ENCODE data around the gene KRTAP10-1. TPM values are rescaled to one million over a fixed set of nuclear protein-coding genes. Genes with fewer than 3 reads are reported as not detected.

The KRTAP10-1 gene
- total RNA-seq, 1 experiment from 2014 or later: not detected

GRCh38 chr21:44512496-44513388 is 27.3 kb downstream of the KRTAP10-1 start:
- Mint-ChIP-seq H3K27me3 (ENCODE audit: insufficient read depth, unreplicated experiment) (no peaks in the 10 kb centered on the region), H3K9me3 (ENCODE audit: unreplicated experiment) (peaks cover 8% of the 10 kb centered on the region), H3K4me1 (ENCODE audit: low read depth, unreplicated experiment) (peaks cover 7% of the 10 kb centered on the region), H3K27ac (ENCODE audit: unreplicated experiment) (no peak overlapping the region), H3K36me3 (ENCODE audit: insufficient read depth, unreplicated experiment) (no peaks in the 10 kb centered on the region), H3K4me3 (ENCODE audit: unreplicated experiment) (no peak overlapping the region)
- TF ChIP-seq, protein P1, sequence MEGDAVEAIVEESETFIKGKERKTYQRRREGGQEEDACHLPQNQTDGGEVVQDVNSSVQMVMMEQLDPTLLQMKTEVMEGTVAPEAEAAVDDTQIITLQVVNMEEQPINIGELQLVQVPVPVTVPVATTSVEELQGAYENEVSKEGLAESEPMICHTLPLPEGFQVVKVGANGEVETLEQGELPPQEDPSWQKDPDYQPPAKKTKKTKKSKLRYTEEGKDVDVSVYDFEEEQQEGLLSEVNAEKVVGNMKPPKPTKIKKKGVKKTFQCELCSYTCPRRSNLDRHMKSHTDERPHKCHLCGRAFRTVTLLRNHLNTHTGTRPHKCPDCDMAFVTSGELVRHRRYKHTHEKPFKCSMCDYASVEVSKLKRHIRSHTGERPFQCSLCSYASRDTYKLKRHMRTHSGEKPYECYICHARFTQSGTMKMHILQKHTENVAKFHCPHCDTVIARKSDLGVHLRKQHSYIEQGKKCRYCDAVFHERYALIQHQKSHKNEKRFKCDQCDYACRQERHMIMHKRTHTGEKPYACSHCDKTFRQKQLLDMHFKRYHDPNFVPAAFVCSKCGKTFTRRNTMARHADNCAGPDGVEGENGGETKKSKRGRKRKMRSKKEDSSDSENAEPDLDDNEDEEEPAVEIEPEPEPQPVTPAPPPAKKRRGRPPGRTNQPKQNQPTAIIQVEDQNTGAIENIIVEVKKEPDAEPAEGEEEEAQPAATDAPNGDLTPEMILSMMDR (IDR thresholded peaks at IDR 0.05; ENCODE audit: insufficient read depth in 1 of 2, low read depth in 1 of 2, low read length in 1 of 2, severe bottlenecking in 1 of 2, unreplicated experiment in 1 of 2): no peak
- ChIA-PET CTCF (no interaction called here), POLR2A (no interaction called here)
- Histone ChIP-seq H3K9me3 (no peaks in the 10 kb centered on the region), H3K27me3 (replicated peaks; ENCODE audit: control insufficient read depth, insufficient read depth, low read length) (no peaks in the 10 kb centered on the region), H3K4me3 (ENCODE audit: low read depth, low read length) (no peak overlapping the region), H3K36me3 (ENCODE audit: control insufficient read depth, insufficient read depth, low read length) (no peaks in the 10 kb centered on the region), H3K4me1 (no peaks in the 10 kb centered on the region)
- DNase-seq: no peak
- no TSS peak for BruUV-seq (replicated peaks)
- intact Hi-C loops (cut with micrococcal nuclease; ENCODE audit: unreplicated experiment): loop anchor here (10.0 kb wide), 1 partner anchor 282 kb away; no protein-coding TSS in a partner anchor

GRCh38 chr21:44511938-44512275 is 28.1 kb downstream of the KRTAP10-1 start:
- no peaks in the 10 kb centered on the region for H3K9me3 ChIP-seq
- POLR2A ChIA-PET: no interaction called here
- H3K4me3 ChIP-seq (ENCODE audit: low read depth, low read length): no peak overlapping the region
- no peaks in the 10 kb centered on the region for H3K27me3 ChIP-seq (replicated peaks; ENCODE audit: control insufficient read depth, insufficient read depth, low read length)
- no peaks in the 10 kb centered on the region for H3K36me3 Mint-ChIP-seq (ENCODE audit: insufficient read depth, unreplicated experiment)
- no peaks in the 10 kb centered on the region for H3K4me1 ChIP-seq
- H3K9me3 Mint-ChIP-seq (ENCODE audit: unreplicated experiment): no peaks in the 10 kb centered on the region
- H3K27me3 Mint-ChIP-seq (ENCODE audit: insufficient read depth, unreplicated experiment): no peaks in the 10 kb centered on the region
- TF ChIP-seq, protein P1 (IDR thresholded peaks at IDR 0.05; ENCODE audit: insufficient read depth in 1 of 2, low read depth in 1 of 2, low read length in 1 of 2, severe bottlenecking in 1 of 2, unreplicated experiment in 1 of 2): no peak
- no TSS peak for BruUV-seq (replicated peaks)
- CTCF ChIA-PET: interaction anchor here (0.6 kb wide), 1 partner anchor 268 kb away, joined by 3 read pairs; no protein-coding TSS in a partner anchor
- H3K4me1 Mint-ChIP-seq (ENCODE audit: low read depth, unreplicated experiment): peaks cover 3% of the 10 kb centered on the region
- H3K27ac Mint-ChIP-seq (ENCODE audit: unreplicated experiment): no peak overlapping the region
- no peak for DNase-seq
- intact Hi-C loops (cut with micrococcal nuclease; ENCODE audit: unreplicated experiment): loop anchor here (10.0 kb wide), 1 partner anchor 283 kb away; no protein-coding TSS in a partner anchor
- no peak overlapping the region for H3K4me3 Mint-ChIP-seq (ENCODE audit: unreplicated experiment)
- no peaks in the 10 kb centered on the region for H3K36me3 ChIP-seq (ENCODE audit: control insufficient read depth, insufficient read depth, low read length)

DNA sequence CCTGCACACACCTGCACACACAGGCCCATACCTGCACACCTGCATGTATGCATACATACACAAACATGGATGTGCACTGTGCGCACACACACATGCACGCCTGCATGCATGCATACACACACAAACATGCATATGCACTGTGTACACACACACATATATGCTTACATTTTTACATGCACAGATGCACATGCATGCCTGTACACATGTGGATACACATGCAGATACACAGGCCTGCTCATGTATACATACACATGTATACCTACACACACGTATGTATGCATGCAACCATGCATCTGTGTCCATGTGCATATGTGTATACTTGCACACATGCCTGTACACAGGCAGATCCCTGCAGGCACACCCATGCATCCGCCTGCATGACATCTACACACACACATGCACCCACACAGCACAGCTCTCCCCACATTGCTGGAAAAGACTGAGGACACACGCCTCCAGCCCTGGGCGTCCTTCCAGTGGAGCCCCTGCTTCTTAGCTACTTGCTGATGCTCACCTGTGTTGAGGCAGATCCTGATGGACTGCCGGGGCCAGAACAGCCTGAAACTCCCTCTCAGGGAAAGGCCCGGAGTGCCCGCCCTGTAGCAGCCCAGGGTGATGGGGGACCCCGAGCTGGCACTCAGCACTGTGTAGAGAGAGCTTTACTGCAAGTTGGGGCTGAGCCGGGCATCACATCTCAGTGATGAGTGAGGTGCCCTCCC is 28.6 kb downstream of the KRTAP10-1 start:
- intact Hi-C loops (cut with micrococcal nuclease; ENCODE audit: unreplicated experiment): loop anchor here (10.0 kb wide), 1 partner anchor 283 kb away; no protein-coding TSS in a partner anchor
- no peaks in the 10 kb centered on the region for H3K9me3 ChIP-seq
- BruUV-seq (replicated peaks): no TSS peak
- TF ChIP-seq, protein P1 (IDR thresholded peaks at IDR 0.05; ENCODE audit: insufficient read depth in 1 of 2, low read depth in 1 of 2, low read length in 1 of 2, severe bottlenecking in 1 of 2, unreplicated experiment in 1 of 2): no peak
- no peaks in the 10 kb centered on the region; the same call in 1 of the 2 replicates for H3K4me1 ChIP-seq
- Mint-ChIP-seq H3K36me3 (ENCODE audit: insufficient read depth, unreplicated experiment) (no peaks in the 10 kb centered on the region), H3K4me3 (ENCODE audit: unreplicated experiment) (peak overlapping the region; percentile 62), H3K9me3 (ENCODE audit: unreplicated experiment) (no peaks in the 10 kb centered on the region), H3K4me1 (ENCODE audit: low read depth, unreplicated experiment) (no peaks in the 10 kb centered on the region), H3K27ac (ENCODE audit: unreplicated experiment) (no peak overlapping the region), H3K27me3 (ENCODE audit: insufficient read depth, unreplicated experiment) (no peaks in the 10 kb centered on the region)
- CTCF ChIA-PET: interaction anchor here (0.6 to 1.8 kb wide), 9 partner anchors 9 to 421 kb away, joined by 3 to 46 read pairs (median 4); no protein-coding TSS in a partner anchor
- H3K36me3 ChIP-seq (ENCODE audit: control insufficient read depth, insufficient read depth, low read length): no peaks in the 10 kb centered on the region
- no peaks in the 10 kb centered on the region for H3K27me3 ChIP-seq (replicated peaks; ENCODE audit: control insufficient read depth, insufficient read depth, low read length)
- no peak for DNase-seq
- peak overlapping the region; percentile 49 for H3K4me3 ChIP-seq (ENCODE audit: low read depth, low read length)
- POLR2A ChIA-PET: interaction anchor here (1.0 kb wide), 1 partner anchor 231 kb away, joined by 3 read pairs; no protein-coding TSS in a partner anchor
